NCI-H128 (cell line): ENCODE results near the gene RBMS1.

Source experiments
- DNase-seq: peaks from one replicate; lab custom pipeline; 2025; ENCODE audit not compliant: unreplicated experiment; lab: John Stamatoyannopoulos, UW

Gene RBMS1

DNA sequence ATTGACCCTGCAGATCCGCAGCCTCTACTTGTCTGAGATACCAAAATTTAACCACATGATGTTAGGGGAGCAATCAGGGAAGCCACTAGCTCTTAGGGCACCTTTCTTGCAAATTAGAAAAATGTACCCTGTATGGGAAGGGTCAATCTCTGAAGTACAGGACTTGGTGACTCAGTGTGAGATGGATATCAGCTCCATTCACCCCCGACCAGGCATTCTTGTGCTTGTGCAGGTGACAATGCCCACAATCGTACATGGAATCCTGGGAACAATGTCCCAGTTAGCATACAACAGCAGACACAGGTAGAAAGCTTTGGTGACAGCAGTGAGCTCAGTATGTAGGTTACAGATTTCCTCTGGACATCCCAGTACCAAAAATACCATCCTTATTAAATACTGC is 155.9 kb downstream of the RBMS1 start:
- no peak for DNase-seq

DNA sequence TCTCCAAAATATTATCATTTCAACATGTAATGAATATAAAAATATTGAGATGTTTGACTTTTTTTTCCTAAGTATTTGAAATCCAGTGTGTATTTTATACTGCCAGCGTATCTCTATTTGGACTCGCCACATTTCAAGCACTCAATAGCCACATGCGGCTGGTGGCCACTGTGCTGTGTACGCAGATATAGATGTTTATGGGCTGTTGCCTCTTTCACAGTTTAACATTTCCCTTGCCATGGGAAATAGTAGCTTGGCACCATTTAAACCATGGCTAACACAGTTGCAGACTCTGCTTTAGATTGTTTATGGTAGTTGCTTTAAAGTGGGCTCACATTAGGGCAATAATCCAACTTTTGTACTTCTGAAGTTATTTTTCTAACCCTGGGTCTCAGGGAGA is 157.0 kb downstream of the RBMS1 start:
- DNase-seq: no peak

DNA sequence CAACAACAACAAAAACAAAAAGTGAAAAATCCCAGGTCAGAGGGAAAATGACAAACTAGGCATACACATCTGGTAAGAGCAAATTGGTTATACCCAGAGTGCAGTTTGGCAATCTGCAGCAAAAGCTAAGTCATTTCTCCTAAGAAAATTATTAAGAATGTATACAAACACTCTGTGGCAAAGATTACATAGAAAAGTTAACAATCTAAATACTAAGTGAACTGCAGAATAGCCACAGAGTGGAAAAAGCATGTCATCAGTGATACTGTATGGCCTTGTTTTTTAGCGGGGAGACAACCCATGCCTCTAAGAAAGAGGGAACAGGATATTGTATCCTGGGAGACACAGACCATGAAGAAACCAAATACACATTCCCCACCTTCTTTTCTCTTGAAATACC is 157.5 kb downstream of the RBMS1 start:
- DNase-seq: no peak

DNA sequence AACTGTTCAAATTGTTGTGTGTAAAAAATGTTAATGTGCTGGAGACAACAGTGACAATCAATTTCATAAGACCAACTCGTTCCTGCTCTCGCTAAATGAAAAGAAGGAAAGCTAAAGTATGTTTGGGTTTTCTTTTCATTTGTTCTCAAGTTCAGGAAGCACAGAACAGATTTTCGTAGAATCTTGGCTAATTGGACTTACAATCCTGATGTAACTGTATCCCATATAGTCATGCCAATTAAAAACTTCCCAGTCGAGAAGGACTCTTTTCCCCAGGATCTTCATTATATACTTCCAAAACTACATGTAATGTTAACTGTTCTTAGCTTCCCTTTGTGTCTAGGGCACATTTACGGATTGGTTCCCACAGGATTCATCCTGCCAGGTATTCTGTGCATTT is 158.2 kb downstream of the RBMS1 start:
- no peak for DNase-seq

DNA sequence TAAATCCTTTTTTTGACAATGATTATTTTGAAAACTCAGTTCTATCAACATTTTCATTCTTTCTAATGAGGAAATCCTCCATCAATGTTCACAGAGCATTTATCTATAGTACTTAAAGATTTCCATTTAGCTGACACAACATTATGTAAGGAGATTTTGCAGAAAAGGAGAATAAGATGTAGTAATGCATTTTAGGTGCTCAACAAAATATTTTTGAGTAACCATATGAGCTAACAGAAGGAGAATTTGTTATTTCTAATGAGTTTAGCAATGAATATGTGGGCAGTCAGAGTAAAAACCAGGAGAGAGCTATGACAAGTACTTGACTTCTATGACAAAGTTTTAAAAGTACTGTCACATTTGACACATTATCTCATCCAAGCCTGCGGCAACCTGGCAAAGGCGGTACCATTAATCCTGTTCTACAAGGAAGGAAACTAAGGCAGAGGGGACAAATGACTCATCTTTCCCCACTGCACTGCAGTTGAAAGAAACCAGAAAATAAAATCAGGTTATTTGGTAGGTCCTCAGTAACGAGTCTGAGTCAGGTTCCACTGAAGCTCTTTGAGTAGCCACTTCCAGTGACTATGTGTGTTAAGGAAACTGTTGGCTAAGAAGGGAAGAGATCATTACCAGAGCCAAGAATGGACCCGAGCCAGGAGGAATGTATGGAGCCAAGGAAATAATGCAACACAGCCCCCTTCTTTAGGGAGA is 159.4 kb downstream of the RBMS1 start:
- DNase-seq: no peak

DNA sequence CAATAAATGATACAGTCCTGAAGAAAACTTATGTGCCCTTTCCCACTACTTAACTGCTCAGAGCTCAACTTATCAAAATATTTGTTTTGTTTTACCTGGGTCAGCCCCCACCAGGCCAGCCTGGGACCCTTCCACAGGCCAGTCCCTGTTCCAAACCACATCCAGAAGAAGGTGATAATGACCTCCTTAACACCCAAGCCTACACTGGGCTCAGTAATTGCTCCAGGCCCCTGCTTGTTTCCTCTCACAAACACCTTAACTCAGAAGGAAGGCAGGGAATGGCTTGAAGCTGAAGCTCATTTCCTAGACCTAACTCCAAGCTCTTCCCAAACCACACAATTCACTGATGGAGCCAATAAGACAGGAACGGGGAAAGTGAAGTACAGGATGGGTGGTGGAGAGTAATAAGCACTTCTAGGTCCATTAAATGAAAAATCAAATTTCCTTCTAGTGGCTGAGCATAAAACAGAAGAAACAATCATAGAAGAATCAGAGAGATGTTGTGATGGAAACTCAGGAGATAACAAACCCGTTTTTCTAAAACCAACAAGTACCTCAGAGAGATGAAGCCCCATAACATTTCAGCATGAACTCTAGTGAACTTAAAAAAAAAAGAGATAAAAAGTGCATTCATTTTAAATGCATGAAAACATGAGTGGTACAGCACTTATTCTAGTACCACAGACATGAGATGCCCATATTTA is 160.1 kb downstream of the RBMS1 start:
- DNase-seq: no peak

DNA sequence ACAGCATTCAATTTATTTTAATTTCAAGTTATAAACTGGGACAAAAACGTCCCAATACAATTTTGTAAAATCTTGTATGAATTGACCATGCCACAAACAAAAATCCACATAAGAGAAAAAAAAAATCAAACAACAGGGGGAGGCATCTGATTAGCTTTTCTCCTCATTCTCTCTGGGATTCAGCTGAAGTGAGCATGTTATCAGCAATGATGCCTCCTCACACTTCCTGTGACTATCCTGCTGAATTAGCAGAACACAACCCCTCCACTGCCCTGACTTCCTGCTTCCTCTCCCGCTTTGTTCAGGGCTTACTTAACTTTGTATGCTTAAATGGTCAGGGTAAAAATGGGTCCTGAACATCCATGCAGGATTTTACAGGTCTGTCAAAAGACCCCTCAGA is 161.3 kb downstream of the RBMS1 start:
- no peak for DNase-seq

DNA sequence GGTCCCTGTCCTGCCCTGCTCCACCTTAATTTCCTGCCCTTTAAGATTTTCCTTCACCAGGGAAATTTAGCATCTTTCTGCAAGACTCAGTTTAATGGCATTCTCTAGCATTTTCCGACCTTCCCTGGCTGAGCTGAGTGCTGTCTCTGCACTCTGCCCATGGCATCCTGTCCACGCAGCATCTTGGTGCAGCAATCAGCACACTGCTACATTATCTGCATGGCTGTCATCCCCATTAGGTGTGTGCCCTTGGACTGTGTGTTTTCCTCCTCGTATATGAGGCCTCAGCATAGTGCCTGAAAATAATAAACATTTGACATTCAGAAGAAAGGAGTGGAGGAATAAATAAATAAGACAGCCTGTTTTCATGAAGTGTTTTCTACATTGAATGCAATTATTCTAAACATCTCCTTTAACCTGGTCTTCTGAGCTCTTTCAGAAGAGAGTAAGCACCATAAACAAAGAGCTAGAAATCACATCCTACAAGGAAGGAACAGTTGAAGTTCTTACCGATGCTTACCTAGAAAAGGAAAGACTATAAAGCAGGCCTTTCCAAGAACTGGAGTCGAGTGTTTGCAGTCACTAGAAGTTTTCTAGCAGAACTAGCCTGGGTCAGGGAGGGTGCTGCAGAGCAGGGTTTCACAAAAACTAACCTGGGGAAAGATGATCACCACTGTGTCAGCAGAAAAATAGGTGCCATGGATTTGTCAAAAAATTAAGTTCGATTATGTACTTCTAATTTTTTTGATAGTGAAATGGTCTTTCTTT is 162.2 kb downstream of the RBMS1 start:
- DNase-seq: no peak

DNA sequence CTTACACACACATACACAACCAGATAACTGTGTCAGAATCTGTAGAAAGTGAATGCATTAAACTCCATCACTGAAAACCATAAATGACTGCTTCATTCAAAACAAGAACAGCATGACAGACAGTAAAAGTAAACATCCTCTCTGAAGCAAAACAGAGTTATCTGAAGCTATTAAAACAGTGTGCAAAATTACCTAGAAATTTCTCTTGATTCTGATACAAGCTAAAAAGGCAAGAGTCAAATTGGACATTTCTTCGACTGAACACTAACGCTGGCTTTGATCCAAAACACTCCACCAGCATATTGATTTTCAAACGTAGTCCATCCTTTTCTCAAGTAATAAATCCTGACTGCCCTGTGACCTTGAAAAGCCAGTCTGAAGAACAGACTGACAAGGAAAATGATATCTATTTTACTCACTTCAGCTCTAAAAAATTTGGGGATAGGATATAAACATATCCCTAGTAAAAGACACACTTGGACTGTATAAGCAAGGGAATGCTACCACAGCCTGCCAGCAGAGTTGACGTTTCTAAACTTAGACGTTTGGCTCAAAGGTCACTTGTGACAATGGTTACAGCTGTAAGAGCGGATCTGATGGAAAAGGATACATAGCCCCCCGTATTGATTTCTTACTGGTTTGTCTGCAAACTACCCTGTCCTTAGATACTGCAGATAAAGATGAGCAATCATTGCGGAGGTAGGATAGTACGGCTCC is 164.6 kb downstream of the RBMS1 start:
- no peak for DNase-seq

DNA sequence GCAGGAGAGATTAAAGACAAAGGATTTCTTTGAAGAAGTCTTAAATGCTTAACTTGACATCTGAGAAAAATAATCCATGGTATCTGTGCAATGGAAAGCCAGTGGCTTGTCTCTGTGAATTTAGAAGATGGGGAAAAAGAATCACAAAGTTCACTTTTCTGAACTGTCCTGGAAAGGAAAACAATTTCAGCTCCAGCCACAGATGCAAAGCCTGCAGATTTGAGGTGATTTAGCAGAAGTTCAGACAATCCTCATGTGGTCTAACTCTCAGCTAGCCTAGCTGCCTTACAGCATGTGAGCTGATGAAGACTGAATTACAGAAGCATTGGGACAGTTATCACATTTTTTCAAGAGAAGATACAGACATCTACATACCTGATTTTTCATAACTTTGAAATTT is 166.8 kb downstream of the RBMS1 start:
- DNase-seq: no peak

DNA sequence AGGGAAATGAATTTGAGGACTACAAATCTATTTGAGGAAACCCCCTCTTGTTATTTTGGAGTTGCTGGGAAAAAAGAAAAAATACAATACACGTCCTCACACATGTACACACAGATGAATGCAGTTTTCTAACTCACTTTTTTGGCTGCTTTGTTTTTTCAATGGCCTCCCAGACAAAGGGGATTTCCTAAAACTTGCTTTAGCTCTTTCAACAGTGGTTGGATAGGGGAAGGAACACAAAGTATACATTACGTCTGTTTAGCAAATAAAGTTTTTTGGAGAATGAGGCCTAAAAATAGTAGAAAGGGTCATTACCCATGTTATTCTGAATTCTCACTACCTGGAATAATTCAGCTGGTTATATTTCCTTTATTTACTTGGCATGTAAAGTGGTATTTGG is 168.2 kb downstream of the RBMS1 start:
- no peak for DNase-seq

DNA sequence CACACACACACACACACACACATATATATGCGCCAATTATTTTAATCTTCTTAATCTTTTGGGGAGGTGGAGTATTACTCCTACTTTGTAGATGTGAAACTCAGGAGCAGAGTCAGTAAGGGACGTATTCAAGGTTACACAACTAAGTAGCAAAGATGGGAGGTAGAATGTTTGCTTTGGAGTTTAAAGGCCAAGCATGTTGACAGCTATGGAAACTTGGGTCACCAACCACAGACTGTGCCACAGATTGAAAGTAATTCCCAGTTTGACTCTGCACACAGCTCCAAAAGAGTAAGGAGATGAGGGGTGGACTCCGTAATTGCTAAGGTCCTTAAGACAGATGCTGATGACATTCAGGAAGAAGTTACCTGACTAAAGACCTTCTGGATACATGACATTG is 168.7 kb downstream of the RBMS1 start:
- no peak for DNase-seq

DNA sequence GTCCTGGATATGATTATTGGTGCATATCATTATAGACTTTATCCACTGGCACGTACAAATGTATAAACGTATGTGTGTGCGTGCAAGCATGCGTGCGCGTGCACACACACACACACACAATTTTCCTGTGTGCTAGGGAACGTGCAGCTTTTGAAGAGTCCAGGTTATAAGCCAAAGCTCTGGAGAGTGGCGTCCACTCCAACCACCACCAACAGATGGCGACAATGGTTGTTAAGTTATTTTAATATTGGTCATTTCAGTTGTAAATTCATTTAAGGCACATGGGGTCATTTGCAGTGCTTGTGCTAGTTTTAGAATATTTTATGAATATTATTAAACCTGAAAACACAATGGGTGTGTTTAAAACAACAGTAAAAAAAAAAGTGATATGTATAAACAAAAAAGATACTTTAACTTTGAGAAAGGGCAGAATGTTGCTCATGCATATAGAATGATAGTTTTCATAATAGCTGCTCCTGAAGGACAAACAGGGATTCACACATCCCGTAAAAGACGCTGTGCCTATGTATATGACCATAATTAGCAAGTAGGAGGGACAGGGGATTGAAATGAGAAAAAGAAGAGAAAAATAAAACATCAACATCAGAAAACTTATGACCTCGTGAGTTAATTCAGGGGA is 169.3 kb downstream of the RBMS1 start:
- DNase-seq: no peak

DNA sequence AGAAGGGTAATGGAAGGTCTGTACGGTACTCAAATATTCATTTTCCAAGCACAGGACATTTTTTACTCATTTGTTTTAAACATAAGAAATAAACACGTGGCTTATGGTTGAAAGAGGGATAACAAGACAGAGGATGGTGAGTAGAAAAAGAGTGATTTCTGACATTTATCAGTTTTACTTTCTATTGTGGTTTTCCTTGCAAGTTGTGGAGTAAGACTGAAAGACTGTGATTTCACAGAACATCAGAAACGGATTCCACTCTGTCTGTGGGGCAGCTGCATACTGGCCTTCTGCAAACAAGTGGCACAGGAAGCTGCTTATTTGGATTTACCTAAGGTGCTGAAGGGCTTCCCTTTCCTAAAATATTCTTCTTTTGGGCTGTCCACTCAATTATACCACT is 171.3 kb downstream of the RBMS1 start:
- DNase-seq: no peak

DNA sequence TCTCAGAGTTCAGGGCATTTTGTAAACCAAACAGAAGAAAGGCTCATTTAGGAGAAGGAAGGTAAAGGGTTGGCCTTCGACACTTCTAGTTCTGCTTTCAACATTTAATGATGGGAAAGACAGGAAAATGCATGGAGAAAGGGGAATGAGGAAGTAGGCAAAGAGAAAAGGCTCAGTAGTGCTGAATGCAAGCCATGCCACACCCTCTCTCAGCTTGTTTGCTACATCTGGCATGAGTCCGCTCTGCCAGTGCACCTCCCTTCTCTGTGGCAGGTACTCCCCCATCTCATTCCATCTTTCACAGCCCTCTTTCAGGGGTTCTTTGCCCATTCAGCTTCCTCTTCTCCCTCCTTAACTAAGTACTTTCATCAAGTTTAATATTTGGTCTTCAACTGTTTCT is 172.6 kb downstream of the RBMS1 start:
- DNase-seq: no peak

DNA sequence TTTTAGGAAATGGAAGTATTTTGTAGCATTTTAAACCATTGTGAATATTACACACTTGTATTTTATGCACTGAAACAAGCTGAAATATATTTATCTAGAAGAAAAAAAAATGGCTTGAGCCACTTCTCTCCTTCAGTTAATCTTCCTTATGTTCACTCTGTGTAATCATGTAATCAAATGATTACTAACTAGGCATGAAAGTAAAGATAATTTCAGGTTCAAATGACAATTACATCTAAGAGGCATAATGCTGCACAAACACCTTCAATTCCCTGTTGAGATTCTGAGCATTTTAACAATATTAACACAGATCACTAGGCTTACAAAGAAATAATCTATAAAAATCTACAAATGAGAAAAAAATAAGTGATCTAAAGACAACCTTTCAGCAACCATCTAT is 173.9 kb downstream of the RBMS1 start:
- DNase-seq: no peak

DNA sequence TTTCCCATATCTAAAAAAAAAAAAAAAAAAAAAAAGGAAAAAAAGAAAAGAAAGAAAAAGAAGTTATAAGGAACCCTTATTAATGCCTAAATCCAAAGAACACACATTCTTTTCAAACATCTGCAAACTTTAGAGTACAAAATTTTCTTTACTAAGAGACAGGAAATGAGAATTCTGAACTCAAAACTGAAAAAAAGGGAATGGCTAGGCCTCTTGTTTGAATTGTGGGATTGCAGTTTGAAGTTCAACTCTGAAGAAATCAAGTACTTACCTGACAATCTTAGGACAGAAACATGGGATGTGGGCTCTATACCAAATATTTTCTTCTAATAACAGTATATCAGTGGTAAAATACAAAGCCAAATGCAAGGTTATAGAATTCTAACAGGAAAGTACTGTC is 175.4 kb downstream of the RBMS1 start:
- no peak for DNase-seq

DNA sequence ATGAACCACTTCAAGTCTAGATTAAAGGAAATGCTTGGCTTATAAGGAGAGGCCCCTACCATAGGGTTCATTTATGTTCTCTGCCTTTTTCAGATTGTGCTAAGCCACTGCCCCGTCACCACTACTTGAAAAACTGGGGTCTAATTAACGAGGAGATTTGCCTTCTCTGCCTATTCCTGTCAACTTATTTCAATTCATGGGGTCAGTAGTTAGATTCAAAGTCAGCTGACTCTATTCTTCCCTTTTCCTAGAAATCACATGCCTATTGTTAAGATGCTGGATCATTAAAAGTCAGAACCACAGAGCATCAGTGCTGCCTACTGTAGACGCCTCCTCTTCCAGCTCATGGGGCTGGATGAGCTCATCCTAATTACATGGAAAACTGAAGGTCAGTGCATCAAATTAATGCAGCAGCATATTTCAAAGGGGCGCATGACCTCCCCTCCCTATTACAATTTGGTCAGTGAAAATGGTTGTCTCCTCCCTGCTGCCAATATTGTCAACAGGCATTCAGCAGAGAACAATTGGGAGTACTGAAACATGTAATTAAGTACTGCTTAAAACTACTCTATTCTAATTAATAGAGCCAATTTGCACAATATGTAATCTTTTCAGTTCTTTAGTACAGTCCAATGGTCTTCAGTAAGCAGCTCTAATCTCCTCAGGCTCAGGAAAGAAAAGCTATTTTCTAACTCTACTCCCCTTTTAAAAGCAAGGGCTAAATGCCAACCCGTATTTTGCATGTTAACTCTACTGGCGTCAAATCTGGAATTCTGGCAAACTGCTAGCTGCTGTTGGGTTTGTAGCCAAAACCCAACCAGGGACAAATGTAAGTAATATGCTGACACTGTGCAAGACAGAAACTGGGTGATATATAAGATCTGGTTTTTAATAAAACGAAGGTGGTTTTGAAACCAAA is 176.2 kb downstream of the RBMS1 start:
- DNase-seq: no peak

DNA sequence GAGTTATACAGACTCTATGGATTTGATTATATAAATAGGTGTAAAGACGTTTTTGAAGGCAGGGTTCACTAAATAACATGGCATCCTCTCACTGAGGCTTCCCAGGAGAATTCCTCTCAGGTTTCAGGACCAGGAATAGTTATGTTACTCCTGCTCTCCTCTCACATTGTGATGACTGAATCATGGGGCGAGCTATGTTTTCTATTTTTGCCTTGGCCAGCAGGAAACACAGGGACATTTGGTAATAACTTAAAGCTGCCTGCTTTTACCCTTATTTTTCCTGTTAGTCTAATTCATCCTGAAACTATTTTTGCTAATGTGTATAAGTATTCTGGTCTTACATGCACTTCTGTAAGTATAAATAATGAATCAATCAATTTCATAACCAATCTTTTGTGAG is 178.3 kb downstream of the RBMS1 start:
- no peak for DNase-seq
